Renal cortical epithelial cell (primary cell): ENCODE results near the gene TRIM67. TPM values are rescaled to one million over a fixed set of nuclear protein-coding genes. Genes with fewer than 3 reads are reported as not detected.

Source experiments
- DNase-seq: peaks from one replicate; pipeline ENCODE4 v3.0.0-alpha.2; 2011; ENCODE audit warnings: low read depth
- total RNA-seq: library from RNA; depleted of rRNA; stranded (reverse); fragments of >200 nt; gene quantifications from 2 replicates; pipeline ENCODE4 v1.2.3, GENCODE V29; 2014

Gene TRIM67
- total RNA-seq, 1 donor from 2014 or later: 0.10 TPM

DNA sequence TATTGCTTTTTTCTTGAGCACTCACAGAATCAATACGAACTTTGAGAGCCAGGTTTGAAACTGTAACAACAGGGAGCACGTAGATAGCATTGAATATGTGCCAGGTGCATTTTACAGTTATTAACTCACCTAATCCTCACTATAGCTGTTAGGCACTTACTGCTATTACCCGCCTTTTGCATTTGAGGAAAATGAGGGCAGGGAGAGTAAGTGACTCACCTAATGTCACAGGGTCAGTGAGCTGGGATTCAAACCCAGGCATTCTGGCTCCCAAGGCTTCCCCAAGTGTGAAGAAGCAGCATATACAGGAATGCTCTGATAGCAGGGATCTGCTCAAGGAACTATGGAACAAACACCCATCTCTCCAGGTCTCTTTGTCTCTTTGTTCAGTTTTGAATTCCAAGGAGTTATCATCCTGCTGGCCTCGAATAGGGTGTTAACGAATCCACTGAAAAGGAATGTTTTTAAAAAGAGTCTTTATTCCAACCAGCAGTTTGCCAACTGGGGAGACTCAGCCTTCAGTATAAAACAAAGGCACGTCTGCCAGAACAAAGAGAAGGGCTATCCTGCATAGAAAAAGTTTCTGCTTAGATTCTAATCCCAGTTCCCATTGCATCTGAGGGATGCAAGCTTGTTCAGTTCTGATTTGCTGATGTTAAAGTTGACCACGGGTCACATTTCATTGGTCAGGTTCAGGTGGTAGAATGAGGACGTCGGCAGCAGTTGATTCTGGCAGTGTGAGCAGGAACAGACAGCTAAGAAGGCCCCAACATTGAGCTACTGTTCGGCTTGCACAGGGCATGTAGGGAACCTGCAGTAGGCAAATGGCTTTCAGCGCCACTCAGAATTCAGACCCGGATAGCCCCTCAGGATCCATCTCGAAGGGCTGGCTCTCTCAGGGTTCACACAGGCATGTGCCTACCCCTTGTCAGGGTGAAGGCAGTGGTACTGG is 22.1 kb downstream of the TRIM67 start:
- DNase-seq: no peak

DNA sequence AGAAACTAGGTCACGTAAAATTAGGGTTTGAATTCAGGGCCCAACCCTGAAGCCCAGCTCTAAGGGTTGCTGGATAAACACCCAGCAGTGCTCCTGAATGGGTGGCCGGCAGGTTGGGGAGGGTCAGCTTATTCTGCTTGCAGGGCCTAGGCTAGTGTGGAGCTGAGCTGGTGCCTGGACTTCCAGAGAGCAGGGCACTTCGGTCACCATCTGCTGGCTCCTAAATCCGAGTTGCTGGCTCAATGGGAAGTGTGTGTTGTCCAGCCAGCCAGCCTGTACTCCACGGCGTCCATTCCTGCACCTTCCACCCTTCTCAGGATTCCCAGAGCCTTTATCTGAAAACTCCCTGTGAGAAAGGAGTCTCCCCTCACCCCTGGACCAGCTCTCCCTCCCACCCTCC is 23.0 kb downstream of the TRIM67 start:
- no peak for DNase-seq

DNA sequence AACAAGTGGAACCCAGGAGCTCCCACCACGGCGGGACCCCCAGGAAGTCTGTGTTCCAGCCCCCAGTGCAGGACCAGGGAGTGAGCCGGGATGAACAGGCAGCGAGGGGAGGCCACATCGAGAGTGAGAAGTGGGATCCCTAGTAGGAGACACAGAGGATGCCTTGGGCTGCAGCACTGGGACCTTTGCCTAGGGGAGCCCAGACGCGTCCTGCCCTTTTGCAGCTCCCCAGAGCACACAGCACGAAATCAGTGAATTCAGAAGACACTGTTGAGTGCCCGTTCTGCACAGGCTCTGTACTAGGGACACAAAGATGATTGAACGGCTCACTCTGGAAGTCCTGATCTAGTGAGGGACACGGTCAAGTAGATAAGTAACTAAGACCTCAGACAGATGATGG is 23.5 kb downstream of the TRIM67 start:
- no peak for DNase-seq

DNA sequence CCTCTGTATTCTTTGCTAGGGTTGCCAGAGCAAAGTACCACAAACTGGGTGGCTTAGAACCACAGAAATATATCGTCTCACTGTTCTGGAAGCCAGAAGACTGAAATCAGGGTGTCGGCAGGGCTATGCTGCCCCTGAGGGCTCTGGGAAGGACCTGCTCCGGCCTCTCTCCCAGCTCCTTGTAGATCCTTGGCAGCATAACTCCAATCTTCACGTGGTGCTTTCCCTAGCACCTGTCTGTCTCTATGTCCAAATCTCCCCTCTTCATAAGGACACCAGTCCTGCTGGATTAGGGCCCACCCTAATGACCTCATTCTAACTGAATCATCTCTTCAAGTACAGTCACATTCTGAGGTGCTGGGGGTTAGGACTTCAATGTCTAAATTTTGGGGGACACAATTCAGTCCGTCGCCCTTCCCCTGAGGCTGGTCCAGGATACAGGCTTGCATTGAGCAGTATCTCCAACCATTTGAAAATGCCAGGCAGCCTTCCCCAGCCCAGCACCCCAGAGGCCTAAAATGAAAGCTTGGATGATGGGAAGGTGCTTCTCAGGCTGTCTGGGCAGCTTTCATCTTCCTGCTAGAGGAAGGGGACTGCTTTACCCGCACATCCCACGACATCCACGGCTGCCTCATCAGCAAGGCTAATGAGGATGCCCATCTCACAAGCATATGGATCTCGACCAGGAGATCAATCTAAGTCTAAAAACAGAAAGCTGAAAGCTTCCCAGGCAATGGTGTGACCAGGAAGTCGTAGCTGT is 24.7 kb downstream of the TRIM67 start:
- no peak for DNase-seq

DNA sequence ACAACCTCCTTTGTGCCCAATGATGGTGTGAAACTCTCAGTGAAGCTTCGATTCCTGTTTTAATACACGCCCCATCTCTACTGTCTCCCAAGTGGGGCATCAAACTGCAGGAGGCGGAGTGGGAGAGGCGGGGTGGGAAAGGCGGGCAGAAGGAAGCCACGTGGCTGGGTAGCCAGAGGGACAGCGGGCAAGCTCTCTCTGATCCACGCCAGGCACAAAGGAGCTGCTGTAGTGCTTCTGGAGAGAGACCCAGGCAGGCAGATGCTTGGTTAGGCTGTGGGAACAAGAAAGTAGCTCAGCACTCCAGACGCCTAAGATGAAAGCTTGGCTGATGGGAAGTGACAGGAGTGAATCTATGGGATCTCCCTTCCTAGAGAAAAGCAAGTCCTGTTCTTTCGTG is 25.7 kb downstream of the TRIM67 start:
- DNase-seq: no peak

DNA sequence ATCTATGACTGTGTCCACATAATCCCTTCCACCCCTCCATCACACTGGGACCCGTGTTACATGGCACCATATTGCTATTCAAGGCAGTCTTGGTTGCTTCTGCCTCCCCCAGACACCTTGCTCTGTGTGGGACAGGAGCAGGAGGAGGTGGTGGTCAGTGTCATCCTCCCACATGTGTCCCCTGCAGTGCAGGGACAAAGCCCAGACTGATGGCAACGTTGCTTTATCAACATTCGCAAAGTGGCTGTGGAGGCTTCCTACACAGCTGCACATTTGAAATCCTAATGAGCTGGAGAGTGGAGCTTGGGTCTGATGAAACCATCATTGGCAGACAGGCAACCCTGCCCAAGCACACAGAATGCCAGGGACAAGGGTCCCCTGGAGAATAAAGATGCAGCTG is 26.2 kb downstream of the TRIM67 start:
- DNase-seq: no peak

DNA sequence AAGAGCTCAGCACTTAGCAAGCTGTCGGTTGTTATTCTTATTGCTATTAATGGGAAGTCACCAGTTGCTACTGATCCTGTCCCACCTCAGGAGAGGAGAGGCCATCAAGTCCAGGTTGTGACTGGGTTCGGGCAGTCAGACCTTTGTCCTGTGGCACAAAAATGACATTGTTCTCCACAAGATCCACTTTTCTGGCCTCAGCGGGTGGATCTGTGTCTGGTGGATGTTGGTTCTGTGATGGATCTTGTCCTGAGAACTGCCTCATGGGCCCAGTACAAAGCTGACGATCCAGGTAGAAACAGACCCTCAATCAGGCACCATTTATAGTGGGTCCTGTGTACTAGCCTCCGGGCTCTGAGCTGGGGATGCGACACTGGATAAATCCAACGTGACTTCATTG is 26.9 kb downstream of the TRIM67 start:
- DNase-seq: no peak

DNA sequence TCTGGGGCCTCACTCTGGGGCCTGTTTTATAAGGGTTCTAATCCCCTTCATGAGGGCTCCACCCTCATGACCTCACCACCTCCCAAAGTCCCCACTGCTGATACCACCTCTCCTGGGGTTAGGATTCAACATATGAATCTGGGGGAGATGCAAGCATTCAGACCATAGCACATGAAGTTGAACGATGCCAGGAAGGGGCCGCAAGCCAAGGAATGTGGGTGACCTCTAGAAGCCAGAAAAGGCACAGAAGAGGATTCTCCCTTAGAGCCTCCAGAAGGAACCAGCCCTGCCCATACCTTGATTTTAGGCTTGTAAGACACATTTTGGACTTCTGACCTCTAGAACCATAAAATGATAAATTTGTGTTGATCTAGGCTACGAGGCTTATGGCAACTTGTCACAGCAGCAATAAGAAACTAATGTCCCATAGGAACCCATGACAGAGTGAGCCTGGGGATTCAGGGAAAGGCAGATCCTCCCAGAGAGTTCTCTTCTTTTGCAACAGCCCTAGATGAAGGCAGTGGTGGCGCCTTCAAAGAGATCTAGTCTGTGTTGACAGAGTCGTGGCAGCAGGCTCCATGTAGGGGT is 27.9 kb downstream of the TRIM67 start:
- DNase-seq: no peak

DNA sequence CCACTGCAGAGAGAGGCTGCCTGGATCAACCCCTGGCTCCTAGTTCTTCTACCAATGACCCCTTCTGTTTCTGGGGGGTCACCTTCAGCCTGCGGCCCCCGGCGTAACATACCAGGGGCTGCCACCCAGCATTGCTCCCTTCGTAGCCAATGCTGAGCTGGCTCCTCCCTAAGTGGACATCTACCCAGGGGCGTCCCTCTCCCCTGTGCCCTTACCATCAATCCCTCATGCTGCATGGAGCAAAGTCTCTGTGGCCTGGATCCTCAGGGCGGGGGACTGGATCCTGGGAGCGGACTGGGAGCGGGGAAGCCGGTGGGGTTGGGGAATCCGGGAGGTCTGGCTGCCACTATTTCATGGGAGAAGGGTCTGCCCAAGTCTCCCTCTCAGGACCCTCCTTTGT is 28.6 kb downstream of the TRIM67 start:
- DNase-seq: no peak

DNA sequence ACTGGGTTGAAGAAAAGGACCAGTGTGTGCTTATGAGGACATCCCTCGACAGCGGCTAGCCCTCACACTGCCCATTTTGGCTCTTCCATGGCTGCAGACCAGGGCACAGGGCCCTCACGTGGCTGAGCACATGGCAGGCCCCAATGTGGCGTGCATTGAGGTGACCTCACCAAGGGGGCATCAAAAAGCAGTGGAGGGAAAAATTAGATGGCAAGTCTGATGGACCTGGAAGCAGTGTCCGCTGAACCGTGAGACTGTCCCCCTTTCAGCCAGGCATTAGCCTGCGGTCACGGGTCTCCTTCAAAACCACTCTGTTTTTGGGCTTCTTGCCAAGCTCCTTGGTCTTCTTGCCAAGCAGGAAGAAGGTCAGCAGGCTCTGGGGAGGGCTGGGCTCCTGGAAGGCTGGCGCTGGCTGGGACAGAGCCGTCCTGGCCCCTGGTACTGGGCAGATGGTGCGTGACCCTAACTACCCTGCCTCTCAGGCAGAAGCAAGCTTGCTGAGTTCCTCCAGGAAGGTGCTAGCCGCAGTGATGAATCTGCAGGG is 30.8 kb downstream of the TRIM67 start:
- peak; percentile 96 for DNase-seq

DNA sequence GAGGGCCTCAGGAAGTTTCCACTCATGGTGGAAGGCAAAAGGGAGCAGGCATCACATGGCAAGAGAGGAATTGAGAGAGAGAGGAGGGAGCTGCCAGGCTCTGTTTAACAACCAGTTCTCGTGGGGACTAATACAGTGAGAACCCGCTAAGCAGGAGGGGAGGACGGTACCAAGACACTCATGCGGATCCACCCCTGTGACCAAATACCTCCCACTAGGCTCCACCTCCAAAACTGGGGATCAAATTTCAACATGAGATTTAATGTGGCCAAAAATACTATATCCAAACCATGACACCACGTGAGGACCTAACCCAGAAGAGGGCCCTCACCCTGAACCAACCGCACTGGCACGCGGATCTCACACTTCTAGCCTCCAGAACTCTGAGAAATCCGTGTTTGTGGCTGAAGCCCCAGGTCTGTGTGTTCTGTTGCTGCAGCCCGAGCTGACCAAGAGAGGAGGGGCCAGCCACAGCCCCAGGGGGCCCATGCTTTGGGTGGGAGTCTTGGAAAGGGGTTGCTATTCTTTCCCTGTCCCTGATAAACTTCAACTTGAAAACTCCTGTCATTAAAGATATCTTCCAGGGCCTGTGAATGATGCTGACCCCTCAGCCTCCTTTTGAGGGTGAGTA is 32.0 kb downstream of the TRIM67 start:
- peak; percentile 51 for DNase-seq

DNA sequence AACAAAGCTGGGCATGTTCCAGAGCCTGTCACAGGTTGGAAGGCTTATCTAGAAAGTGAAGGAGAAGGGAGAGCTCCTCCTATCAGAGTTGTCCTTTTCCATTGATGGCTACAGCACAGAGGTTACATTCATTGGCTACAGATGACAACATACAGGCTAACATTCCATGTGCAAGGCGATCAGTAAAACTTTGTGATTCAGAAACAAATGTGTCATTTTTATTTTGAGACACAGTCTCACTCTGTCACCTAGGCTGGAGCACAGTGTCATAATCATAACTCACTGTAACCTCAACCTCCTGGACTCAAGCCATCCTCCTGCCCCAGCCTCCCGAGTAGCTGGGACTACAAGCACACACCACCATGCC is 32.6 kb downstream of the TRIM67 start:
- peak; percentile 6 for DNase-seq

DNA sequence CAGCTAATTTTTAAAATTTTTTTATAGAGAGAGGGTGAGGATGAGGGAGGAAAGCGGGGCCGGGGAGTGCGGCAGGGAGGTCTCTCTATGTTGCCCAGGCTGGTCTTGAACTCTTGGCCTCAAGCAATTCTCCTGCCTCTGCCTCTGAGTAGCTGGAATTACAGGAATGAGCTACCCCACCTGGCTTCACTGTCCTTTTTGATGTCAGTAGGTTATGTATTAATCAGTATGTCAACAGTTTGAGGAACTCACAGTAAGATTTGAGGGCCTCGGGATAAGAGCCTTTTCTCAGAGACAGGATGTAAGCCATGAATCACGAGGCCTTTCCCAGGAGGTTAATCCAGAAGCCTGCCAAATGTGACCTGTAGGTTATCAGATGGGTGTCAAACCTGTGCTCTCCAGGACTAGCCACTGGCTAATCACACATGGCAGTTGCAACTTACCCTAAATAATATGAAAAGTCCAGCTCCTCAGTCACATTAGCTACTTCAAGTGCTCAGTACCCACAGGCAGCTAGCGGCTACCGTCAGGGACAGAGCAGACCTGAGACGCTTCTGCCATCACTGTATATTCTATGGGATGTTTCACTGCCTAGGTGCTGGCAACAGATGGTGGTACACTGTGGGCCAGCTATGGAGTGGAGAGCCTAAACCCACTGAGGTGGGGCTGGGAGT is 33.1 kb downstream of the TRIM67 start:
- peak; percentile 82 for DNase-seq

DNA sequence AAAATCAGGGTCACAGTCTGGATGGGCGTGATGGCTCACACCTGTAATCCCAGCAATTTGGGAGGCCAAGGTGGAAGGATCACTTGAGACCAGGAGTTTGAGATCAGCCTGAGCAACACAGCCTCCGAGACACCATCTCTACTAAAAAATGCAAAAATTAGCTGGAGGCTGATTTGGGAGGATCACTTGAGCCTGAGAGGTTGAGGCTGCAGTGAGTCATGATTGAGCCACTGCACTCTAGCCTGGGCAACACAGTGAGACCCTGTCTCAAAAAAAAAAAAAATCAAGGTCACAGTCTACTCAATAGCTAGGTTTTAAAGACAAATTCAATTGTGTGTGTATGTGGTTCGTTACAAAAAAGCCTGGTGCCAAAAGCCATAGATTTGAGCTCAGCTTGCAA is 34.4 kb downstream of the TRIM67 start:
- DNase-seq: no peak

DNA sequence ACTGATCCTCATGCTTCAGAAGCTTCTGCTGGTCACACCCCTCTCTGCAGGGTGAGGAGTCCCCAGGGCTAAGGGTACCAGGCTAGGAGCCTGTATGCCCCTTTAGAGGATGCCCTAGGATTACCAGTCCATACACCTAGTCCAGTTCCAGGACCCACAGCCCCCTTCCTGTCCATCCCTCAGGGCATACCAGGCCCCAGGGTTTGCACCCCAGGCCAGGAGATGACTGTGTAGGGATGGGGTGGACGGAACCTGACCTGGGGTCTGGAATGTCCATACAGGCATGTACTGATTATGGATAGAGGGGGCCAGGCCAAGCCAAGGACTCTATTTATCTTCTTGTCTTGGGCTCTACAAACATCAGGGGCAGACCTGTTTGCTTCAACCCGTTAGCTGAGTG is 34.9 kb downstream of the TRIM67 start:
- no peak for DNase-seq

DNA sequence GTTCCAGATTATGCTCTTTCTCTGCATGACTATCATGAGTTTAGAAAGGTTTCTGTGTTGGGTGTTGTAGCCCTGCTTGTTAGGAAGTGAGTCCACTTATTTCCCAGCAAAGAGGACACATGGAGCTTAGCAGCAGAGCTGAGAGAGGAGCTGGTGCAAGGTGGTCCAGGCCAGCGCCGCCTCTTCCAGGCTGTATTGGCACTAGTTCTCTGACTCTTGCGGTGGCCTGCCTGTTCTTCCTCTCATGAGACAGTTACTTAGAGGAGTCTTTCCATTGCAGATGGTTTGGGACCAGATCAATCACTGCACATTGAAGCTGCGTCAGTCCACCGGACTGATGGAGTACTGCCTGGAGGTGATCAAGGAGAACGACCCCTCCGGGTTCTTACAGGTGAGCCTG is 38.0 kb downstream of the TRIM67 start:
- DNase-seq: no peak

DNA sequence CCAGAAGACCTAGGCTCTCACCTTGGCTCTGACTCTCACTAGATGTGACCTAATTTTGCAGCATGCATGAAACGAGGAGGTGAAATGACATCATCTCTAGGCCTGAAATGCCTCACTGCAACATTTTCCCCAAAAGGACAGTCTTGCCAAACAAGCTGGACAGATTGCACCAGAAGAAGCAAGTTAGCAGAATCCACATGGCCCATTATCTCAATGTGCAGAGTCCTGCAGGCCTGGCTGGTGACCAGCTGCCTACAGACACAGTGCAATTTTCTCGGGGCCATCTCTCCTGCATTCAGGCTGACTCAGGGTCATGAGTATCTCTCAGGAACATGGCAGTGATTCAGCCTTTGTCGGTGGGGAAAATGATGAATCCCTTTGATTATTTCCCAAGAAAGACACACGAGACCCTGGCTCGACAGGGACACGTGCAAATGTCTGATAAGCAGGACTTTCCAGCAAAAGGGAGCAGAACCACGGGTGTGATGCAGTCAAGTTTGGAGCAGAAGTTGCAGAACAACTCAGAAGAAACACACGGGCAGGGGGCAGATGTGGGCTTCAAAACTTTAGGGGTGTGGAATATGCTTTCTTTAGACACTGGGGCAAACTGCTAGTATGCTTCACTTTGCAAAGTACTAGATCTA is 38.7 kb downstream of the TRIM67 start:
- peak; percentile 2 for DNase-seq

DNA sequence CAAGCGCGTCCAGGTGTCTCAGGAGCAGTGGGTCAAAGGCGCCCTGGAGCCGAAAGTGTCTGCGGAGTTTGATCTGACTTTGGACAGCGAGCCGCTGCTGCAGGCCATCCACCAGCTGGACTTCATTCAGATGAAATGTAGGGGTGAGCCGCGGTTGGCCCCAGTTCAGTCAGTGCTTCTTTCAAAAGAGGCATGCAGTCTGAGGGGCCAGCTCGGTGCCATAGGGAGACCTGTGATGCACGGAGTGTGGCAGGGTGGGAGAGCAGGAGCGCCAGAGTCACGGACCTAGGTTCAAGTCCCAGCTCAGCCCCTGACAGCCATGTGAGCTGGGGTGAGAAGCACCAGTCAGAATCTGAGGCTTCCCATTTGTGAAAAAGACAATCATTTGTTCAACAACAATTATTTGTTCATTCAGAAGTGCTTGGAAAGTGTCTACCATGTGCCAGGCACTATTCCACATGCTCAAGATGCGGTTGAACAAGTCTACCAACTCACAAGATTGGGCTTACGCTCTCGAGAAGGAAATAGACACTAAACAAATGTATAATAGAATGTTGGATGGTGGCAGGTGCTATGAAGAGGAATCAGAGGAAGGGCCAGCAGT is 39.6 kb downstream of the TRIM67 start:
- no peak for DNase-seq

DNA sequence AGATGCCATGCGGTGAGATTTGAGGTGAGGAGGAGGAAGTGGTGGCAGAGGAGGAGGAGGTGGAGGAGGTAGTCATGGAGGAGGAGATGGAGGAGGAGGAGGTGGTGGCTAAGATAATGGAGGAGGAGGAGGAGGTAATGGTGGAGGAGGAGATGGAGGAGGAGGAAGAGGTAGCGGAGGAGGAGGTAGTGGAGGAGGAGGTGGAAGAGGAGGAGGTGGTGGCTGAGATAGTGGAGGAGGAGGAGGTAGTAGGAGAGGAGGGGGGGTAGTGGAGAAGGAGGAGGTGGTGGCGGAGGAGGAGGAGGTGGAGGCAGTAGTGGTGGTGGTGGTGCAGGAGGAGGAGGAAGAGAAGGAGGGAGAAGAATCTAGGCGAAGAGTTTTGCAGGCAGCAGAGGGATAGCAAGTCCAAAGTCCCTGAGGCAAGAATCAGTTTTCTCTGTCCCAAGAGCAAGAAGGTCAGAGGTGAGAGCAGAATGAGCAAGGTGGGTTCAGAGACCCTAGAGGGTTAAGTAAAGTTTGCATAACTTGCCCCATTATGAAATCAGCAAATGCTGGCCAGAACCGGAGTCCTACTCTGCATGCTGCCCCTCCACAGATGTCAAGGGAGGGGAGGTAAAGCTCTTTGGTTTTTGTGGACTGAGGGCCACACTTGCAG is 40.2 kb downstream of the TRIM67 start:
- no peak for DNase-seq
